HG02981 (cell line): Measurements from ENCODE around the gene MGRN1.

Source experiments
- ATAC-seq: cut with Tn5 transposase; IDR thresholded peaks from one replicate; pipeline ENCODE4 v1.9.1; 2021; ENCODE audit warnings: mild to moderate bottlenecking, moderate library complexity; ENCODE audit not compliant: unreplicated experiment

The MGRN1 gene

DNA sequence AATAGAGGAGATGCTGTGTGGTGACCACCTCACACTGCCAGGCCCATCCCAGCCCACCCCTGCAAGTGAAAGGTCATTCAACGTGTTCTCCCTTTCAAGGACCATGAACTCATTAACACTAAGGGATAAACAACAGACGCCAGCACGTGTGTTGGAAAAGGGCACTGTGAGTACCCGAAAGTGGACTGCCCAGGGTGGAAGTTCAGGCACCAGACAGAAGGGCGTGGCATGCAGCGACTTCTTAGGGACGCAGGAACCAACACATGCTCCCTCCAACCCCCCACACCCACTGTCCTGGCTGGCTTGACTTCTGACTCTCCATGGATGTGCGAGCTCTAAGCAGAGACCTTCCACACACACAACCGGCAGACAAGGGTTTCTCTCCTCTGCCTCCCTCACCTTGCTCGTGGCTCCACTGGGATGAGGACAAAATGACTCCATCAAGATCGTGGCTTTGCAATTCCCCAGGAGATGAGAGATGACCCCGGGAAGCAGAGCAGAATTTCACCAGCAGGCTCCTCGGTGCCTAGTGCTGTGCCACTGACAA, 20.9 kb upstream of the MGRN1 start:
- no peak for ATAC-seq

DNA sequence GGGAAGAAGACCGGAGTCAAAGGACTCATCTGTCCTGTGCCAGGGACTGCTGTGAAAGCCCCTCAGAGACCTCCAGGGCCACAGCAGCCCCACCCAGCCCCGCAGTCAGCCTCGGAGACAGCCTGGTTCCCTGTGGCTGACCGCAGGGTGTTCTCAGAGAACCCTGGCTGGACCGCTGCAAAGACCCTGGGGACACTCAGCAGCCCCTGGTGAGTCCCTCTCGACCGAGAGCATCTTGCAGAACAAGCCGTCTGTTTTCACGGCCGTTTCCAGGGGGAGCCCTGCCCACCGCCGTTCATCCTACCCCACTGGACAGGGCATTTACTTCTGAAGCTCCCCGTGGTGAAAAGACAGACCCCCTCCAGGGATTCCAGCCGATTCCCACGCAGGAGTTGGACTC, 20.2 kb upstream of the MGRN1 start:
- ATAC-seq = no peak

DNA sequence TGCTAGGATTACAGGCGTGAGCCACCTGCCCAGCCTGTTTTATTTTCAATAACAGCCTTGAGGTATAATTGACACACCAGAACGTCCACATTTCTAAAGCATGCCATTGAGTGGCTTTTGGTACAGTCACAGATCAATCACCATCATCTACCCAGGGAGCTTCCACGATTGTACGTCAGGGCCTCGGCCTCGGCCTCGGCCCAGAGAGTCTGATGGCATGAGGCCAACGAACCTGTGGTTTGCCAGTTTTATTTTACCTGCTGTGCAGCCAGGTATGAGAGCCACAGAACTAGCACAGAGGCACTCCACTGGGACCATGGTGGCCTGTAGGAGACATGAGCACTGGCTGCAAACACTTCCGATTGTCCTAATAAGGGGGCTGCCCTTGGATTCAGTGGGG, 18.3 kb upstream of the MGRN1 start:
- no peak for ATAC-seq

DNA sequence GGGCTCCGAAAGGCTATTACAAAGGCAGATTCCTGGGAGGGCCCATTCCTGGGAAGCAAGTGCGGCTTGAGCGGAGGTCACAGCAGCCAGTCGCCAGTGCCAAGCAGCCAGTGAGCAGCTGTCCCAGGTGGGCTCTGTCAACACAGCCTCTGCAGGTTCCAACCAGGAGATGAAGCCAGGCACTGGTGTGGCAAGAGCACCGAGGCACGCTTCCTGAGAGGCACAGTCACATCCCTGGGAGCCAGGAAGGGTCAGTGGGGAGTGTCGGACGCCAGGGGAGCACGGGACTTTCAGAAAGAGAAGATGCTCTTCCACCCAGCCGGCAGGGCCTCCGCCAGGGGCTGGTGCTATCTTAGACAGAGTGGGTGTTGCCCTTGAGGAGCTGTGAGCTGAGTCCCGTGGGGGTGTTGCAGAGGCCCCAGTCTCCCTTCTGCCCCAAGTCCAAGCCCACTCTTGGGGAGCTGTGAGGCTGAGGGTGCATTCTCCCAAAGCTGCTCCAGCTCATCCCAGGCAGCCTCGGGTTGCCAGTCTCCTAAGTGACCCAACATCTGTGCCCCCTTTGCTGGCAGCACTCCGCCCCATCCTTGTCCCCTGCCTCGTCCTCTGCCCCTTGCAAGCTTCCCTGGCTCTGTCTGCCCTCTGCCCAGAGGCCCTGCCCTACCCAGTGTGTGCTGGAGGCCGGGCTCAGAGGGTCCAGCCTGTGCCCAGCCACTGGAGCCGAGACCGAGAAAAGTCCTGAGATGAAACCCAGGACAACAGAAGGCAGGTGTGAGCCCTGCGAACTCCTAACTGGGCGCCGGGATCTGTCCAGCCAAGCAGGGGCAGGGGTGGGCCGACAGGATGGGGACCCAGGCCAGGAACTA, 16.6 kb upstream of the MGRN1 start:
- ATAC-seq = no peak

DNA sequence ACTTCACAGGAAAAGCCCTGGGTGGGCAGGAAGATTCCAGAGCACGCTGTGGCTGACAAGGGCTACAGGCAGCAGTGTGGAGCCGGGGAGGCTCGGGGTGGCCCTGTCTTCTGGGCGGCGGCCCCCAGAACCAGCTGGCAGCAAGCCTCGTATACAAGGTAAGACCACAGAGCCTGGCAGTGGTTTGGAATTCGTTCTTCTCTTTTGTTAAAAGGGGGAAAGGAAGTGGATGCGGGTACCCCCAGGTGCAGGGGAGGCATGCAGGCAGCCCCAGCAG, 16.0 kb upstream of the MGRN1 start:
- no peak for ATAC-seq

DNA sequence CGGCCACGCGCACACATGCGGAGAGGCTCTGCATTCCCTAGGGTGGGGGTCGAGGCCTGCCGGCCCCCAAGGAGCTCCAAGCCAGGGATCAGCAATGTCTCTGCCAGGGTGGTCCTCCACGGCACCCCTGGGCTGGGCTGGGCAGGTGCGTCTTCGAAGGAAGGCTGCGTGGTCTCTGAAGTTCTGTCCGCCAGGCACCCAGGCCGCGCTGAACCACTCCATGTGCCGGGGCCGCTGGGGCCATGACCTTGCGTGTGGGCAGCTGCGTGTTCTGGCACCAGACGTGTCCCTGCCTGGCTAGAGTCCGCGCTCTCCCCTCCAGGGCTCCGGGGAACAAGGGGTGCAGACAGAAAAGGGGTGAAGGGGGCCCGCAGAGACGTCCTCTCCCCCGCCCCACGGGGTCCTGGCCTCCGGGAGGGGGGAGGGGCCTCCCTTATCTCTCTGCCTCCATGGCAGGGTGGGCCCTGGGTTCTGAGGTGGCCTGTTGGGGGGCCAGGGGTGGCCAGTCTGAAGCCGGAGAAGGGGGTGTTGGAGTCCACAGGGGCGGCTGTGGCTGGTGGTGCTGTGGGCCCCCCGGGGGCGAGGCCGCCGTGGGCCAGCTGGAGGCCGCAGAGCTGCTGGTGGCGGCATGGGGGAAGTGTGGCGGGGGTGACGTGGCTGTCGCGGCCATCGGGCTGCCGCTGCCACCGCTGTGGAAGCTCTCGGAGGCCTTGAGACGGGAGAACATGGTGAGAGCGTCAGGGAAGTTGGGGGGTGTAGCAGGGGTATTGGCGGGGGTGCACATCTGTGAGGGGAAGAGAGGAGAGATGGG, 15.2 kb upstream of the MGRN1 start:
- no peak for ATAC-seq

DNA sequence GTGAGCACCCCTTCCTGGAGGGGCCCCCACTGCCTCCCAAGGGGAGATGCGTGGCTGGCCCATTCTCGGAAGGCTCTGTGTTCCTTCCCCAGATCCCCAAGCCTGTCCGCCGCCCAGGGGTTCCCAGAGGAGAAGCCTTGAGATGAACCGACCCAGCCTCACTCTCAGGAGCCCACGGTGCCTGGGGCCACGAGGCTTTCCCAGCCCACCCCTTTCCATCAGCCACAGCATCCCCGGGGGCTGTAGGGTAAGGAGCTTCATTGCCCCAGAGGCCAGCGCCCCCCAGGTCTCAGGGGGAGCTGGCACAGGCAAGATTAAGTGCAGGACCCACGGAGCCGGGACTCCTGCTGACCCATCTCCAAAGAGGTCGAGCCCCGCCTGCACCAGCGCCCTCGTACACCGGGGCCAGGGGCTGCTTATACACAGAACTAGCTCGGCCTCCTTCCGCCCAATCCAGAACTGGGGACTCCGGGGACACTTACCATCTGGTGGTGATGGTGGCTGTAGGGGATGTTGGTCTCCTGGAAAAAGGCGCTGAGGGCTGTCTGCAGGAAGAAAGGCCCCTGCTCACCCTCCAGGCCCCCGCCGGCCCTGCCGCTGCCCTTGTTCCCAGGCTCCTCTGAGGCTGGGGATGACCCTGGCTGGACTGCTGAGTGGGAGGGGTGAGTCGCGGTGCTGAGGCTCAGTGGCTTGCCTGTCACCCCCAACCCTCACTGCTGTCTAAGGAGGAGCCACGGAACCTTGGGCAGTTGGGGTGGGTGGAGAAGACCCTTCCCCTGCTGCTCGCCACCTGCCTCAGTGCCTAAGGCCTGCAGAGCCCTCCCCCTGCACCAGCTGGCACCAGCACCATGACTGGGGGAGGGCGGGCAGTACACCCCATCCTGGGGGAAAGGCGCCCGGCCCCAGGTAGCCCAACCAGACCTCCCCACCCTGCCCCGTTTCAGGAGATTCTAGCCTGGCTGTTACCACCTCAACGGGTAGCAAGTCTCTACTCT, 14.3 kb upstream of the MGRN1 start:
- ATAC-seq = no peak

DNA sequence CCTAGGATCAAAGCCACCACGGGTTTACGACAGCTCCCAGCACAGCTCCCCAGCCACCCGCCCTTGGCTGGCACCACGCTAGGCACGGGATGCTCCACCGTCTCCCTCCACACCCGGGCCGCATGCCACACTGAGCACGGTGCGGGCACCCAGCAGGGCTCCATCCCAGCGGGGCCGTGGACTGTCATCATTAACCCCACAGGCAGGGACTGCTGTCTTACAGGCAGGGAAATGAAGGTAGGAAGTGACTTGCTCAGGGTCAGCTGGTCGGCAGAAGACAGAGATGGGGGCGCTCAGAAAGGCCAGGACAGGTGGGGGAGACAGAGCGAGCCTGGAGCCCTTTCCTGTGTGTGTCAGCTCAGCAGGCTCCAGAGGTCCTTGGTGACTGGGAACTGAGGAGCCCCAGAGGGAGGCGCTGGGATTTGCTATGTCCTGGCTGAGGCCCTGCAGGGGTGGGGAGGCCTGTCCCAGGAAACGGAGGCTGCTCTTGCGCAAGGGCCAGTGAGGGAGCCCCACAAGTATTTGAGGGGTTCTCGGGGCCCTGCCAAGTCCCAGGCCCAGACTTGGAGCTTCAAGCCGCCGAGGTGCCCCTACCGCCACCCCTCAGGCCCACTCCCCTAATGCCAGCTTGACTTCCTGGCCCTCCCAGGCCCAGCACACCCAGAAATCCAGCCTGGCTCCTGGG, 13.1 kb upstream of the MGRN1 start:
- no peak for ATAC-seq

DNA sequence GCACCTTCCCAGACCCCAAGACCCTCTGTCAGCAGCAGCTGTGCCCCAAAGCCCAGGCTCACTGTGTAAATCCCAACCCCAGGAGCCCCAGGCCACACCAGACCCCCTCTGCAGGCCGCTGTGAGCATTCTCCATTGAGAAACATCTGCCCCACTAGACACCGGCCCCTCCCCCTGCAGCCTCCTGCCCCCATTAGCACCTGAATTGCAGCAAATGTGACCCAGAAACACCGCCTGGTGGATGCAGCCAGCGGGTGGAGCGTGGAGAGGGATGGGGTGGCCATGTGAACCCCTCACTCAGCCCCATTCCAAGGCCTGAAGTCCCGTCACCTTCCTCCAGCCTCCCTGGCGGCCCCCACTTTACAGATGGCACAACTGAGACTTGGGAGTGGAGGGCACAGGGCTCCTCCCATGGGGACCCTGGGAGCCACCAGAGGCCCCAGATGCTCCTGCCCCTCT, 12.1 kb upstream of the MGRN1 start:
- ATAC-seq = no peak

DNA sequence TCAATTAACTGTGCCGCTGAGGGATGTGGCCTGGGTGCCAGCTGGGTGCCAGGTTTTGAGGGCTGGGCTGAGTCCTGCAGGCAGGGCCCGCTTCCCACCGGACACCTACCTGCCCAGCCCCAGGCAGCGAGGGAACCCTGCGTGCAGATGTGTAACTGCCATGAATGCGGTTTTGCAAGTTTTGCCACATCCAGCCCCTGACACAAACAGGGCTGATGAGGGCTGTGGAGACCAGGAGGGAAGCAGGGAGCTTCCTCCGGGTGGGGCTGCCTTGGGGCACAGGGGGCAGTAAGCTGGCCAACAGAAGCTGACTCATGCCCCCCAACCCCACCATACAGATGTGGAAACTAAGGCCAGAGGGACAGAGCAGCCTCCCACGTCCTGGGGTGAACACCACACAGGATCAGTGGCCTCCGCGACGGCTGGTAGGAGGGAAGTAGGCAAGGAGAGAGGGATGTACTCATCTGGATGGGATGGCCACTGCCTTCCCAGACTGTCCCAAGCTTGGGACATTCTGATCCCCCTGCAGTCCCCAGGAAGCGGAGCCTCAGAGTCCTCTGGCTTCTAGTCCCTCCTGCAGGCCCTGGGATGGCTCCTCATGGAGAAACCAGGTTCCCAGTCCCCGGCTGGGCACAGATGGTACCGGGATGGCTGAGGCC, 11.5 kb upstream of the MGRN1 start:
- no peak for ATAC-seq

DNA sequence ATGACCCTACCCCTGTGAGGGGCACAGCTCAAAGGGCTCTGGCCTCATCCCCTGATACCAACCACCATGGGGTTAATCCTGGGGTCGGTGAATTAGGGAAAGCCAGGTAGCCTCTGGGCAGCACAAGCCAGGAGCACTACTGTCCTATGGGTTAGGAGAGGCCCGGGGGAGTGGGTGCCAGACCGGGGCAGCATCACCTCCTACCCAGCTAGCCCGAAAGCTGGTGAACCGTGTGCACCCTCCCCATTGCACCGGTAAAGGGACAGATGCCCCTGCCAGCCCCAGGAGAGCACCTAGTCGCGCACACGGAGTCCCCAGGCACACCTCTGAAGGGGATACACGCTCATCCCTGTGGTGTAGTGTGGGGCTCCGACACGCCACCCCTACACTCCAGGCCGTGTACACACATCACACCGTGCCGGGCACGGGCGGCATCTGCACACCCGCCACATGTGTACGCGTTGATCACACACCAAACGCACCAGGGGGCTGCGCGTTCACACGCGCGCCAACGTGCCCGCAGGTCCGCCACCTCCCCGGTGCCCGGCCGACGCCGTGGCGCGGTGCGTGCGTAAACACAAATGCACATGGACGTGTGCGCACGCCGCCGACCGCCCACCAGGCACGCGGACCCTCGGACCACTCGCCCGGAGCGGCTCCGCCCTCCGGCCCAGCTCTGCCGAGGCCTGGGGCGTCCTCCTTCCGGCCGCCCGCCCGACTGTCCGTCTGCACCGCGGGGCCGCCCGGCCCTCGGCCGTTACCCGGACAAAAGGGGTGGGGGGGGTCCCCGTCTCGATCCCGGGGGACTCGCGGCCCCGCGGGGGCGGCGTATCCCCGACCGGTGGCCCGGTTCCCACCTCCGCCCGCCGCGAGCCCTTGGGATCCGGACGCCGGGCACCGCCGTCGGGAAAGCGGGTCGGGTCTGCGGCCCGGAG, 10.7 kb upstream of the MGRN1 start:
- ATAC-seq = no peak

DNA sequence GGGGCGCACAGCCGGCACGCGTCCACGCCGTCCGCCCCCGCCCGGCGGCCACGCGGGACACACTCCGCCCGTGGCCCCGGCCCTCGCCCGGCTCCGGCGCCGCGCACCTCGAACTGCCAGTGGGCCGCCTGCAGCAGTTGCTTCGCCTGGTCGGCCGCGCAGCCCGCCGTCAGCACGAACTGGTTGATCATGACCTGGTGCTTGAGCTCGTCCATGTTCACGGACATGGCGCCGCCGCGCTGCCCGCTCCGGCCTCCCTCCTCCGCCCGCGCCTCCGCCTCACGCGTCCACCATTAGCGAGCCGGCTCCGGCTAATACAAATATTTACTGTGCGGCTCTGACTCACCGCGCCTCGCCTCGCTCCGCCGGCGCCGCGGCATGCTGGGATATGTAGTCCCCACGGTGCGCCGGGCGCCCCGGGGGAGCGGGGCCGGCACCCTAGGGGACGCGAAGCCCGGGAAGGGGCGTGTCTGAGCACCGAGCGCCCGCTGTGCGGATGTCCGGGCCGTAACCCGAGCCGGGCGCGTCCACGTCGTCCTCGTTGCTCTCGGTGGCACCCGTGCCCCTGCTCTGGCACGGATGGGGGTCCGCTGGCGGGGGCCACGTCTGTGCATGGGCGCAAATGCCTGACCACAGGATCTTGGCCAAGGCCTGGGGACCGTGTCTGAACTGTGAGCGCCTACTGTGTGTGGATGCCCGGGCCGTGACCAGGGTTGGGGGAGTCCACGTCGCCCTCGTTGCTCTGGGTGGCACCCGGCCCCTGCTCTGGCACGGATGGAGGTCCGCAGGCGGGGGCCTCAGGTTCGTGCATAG, 9.8 kb upstream of the MGRN1 start, which contains the start of gene UBALD1:
Gene UBALD1 (minus strand): TSS at position 318 of the 813 bp plus-strand sequence. CDS start 91 bp downstream, at position 227.
- ATAC-seq = peak; percentile 54

DNA sequence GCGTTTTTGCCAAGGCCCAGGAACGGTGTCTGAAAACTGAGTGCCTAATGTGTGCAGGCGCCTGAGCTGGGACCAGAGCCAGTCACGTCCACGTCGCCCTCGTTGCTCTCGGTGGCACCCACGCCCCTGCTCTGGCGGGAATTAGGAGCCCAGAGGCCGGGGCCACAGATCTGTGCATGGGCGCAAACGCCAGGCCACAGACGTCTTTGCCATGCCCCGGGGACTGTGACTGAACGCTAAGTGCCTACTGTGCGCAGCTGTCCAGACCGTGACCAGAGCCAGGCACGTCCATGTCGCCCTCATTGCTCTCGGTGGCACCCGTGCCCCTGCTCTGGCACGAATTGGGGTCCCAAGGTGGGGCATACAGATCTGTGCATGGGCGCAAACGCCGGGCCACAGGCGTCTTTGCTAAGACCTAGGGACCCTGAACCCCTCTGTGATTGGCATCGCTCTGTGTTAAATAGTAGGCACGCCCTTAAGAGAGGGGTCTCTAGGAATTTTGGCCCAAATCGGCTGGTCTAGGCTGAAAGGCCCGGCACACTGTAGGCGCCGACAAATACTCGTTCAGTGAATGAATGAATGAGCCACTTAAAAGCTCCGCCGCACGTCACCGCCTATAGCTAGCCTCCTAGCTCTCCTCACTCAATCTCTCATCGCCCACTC, 9.1 kb upstream of the MGRN1 start:
- ATAC-seq = no peak

DNA sequence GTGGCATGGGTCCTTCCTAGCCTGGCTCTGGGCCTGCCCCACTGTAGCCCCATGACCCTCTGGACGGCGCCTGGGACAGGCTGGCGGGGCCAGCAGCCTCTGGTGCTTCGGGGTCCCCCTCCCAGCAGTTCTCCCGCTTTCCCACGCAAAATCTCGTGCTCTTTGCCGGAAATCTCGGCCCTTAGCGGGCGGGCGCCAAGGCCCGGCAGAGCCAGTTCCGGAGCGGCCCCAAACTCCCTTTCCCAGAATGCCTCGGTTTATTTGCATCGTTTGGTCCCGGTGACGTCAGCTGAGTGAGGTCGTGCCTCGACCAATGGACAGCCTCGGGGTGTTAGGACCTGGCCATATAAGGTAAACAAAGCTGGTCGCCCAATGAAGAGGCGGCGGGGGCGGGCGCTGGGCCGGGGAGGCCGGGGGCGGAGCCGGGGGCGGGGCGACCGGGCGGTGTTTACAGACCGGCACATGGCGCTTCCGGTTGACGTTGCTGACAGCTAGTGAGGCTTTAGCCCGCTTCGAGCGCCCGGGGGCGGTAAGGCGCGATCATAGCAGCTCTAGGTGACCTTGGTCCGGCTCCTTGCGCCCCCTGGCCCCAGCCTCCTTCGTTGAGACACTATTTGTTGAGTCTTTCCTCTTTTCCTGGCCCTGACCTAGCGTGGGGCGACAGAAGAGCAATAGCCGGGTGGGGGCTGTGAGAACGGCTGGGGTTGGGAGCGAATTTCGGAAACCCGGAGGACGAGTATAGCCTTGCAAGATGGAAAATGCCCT, 8.4 kb upstream of the MGRN1 start:
- peak; percentile 76 for ATAC-seq

DNA sequence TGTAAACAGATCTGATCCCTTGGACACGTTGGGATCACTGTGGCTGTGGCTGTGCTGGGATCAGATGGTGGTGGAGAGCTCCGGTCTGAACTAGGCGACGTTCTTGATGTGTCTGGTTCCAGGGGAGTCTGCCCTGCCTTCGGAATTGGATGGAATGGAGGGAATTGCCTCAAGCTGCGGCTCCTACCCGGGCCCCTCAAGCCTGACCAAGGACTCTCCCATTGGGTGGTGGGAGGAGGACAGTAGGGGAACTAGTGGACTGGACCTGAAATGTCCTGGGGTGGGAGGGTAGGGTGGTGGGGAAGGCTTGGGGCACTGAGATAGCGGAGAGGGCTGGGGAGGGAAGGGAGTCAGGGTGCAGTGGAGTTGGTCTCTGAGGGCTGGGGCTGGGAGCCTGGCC, 6.7 kb upstream of the MGRN1 start:
- no peak for ATAC-seq

DNA sequence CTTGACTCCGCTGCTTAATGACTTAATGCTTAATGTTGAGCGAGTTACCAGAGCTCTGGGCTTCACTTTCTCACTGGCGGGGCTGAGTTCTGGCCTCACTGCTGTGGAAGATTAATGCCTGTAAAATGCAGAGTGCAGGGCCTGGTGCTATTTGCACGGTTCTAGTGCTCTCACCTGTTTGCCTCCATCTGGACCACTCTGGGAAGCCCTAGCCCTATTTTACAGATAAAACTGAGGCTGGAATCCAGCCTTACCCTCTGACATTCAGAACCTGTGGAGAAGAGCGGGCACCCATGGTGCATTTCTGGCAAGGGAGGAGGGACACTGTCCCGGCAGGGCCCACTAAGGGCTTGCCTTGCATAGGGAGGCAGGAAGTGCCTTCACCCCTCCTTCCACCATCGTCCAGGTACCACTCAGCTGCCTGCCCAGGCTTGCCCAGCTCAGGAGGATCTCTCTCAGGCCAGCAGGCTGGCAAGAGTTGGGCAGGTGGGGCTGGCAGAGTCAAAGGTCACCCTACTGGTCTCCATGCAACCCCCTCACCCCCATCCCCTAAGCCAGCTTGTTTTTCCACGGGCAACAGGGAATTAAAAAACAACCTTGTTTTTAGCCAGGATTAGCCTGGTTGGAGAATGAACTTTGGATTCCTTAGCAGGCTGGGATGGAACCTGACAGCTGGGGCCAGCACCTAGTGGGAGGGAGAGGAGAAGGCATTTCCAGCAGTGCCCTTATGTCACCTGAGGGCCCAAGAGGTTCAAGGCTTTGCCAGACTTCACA, 5.8 kb upstream of the MGRN1 start:
- ATAC-seq = no peak
